Lung (tissue), 12 donors: Measurements from ENCODE around the gene INO80C. TPM values are rescaled to one million over a fixed set of nuclear protein-coding genes. Genes with fewer than 3 reads are reported as not detected.

Source experiments
- ATAC-seq: fragments of 200-7000 bp; cut with Tn5 transposase; one replicate; pipeline ENCODE4 v1.9.1; 2020; ENCODE audit warnings: moderate number of reproducible peaks; ENCODE audit not compliant: insufficient read depth, low FRiP score
- DNase-seq, 3 donors: peaks; one replicate each; pipeline ENCODE4 v3.0.0-alpha.2; 2013 to 2017
- H3K27ac ChIP-seq, 2 donors: one replicate each; pipeline ENCODE4 v1.5.1; 2013; ENCODE audit warnings: mild to moderate bottlenecking in 2 of 2, moderate library complexity in 2 of 2, control low read depth in 1 of 2, inconsistent platforms in 1 of 2, low read depth in 1 of 2, low read length in 1 of 2
- H3K27me3 ChIP-seq, 3 donors: one replicate each; pipeline ENCODE4 v1.5.1; 2013; ENCODE audit warnings: low read length in 2 of 3; ENCODE audit not compliant: control insufficient read depth in 3 of 3, insufficient read depth in 3 of 3
- H3K36me3 ChIP-seq, 4 donors: one replicate each; pipeline ENCODE4 v1.5.1; 2013; ENCODE audit warnings: low read length in 4 of 4, mild to moderate bottlenecking in 1 of 4, moderate library complexity in 1 of 4; ENCODE audit not compliant: control insufficient read depth in 4 of 4, insufficient read depth in 4 of 4
- H3K4me1 ChIP-seq, 5 donors: one replicate each; pipeline ENCODE4 v1.5.1; 2013; ENCODE audit warnings: low read length in 5 of 5, mild to moderate bottlenecking in 2 of 5, moderate library complexity in 1 of 5; ENCODE audit not compliant: control insufficient read depth in 5 of 5, insufficient read depth in 5 of 5
- H3K4me3 ChIP-seq: one replicate; pipeline ENCODE4 v1.5.1; 2013; ENCODE audit warnings: mild to moderate bottlenecking, control low read depth, moderate library complexity
- H3K9ac ChIP-seq, 2 donors: one replicate each; pipeline ENCODE4 v1.5.1; 2013; ENCODE audit warnings: low read length in 2 of 2, control low read depth in 1 of 2; ENCODE audit not compliant: insufficient read depth in 1 of 2
- H3K9me3 ChIP-seq, 4 donors: one replicate each; pipeline ENCODE4 v1.5.1; 2013; ENCODE audit warnings: low read length in 3 of 4, mild to moderate bottlenecking in 1 of 4, moderate library complexity in 1 of 4; ENCODE audit not compliant: control insufficient read depth in 4 of 4, insufficient read depth in 3 of 4
- CTCF ChIP-seq: IDR thresholded peaks from 2 replicates; pipeline ENCODE4 v1.5.1; 2012; ENCODE audit warnings: mild to moderate bottlenecking; ENCODE audit errors: control extremely low read depth, extremely low read depth
- WGBS, 2 donors: extraction: QIAGEN DNeasy Blood & Tissue Kit; methylation state at CpG; one replicate each; pipeline ENCODE4 v1.1.7; 2013; 5-methylcytosine and 5-hydroxymethylcytosine counted together
- polyA plus RNA-seq, 2 donors: library from polyadenylated mRNA; stranded (reverse); fragments of 200-250 nt; gene quantifications; one replicate each; pipeline ENCODE4 v1.2.1, GENCODE V29; 2013
- total RNA-seq, 2 donors: library from RNA; depleted of rRNA in 1 of 2; stranded (reverse); fragments of >200 nt in 1 of 2; gene quantifications; one replicate each; pipeline ENCODE4 v1.2.1, GENCODE V29; 2014 to 2021
- donor health status: control.
- donor health status: control.
- donor health status: Bipolar disorder and iron deficiency.
- donor health status: healthy.
- donor health status: DM: yes; HTN: yes; CAD: no.

INO80C gene
- total and polyA plus RNA-seq, 4 donors, result 26.7 to 35.6 (median 31.5) TPM

- 77 to 80% methylated on average over 8 of the region's 8 CpGs for WGBS, 2 donors
- no peak for DNase-seq
- H3K27me3 ChIP-seq, result no peaks in the 10 kb centered on the region
- H3K27ac ChIP-seq, result no peak overlapping the region
- no peak for TF ChIP-seq CTCF
- no peaks in the 10 kb centered on the region for H3K36me3 ChIP-seq
- H3K4me3 ChIP-seq, result no peak overlapping the region
- peaks cover 0 to 22% (median 14%) of the 10 kb centered on the region in 5 donors for H3K4me1 ChIP-seq
- no peak for ATAC-seq
- H3K9me3 ChIP-seq, result no peaks in the 10 kb centered on the region
- no peak overlapping the region for H3K9ac ChIP-seq
Measured at GRCh38 chr18:35494251-35495220, 3.2 kb downstream of the INO80C start.

GRCh38 chr18:35491700-35492077 lies 6.1 kb downstream of the INO80C start:
- 46 to 62% methylated on average over 5 of the region's 5 CpGs for WGBS, 2 donors
- Histone ChIP-seq H3K27me3 (no peaks in the 10 kb centered on the region), H3K27ac (no peak overlapping the region)

GRCh38 chr18:35490894-35491699 lies 6.7 kb downstream of the INO80C start:
- Histone ChIP-seq H3K36me3 (no peaks in the 10 kb centered on the region), H3K27me3 (no peaks in the 10 kb centered on the region), H3K4me1 (peaks cover 0 to 18% (median 2%) of the 10 kb centered on the region in 5 donors), H3K9me3 (no peaks in the 10 kb centered on the region), H3K4me3 (no peak overlapping the region), H3K9ac (no peak overlapping the region), H3K27ac (no peak overlapping the region)
- WGBS, 2 donors, result 50 to 67% methylated on average over 10 of the region's 10 CpGs
- no peak for DNase-seq
- TF ChIP-seq CTCF, result no peak
- ATAC-seq, result no peak

More at GRCh38 chr18:35491700-35492077, 6.1 kb downstream of the INO80C start:
- H3K4me1 ChIP-seq, result peaks cover 0 to 22% (median 8%) of the 10 kb centered on the region in 5 donors
- H3K36me3 ChIP-seq, result no peaks in the 10 kb centered on the region
- H3K9me3 ChIP-seq, result no peaks in the 10 kb centered on the region
- DNase-seq (no peak), ATAC-seq (no peak)
- H3K4me3 ChIP-seq, result no peak overlapping the region
- no peak for TF ChIP-seq CTCF
- no peak overlapping the region for H3K9ac ChIP-seq
